HEK293 (cell line): ENCODE data around the gene USP13.

Experiments used
- CTCF ChIP-seq: fragments of 450-650 bp; formaldehyde crosslinking; IDR thresholded peaks from 2 replicates; pipeline ENCODE4 v1.5.1; 2016; ENCODE audit warnings: missing biosample characterization, missing genetic modification characterization
- PATZ1 ChIP-seq: fragments of 450-650 bp; formaldehyde crosslinking; IDR thresholded peaks from 2 replicates; pipeline ENCODE4 v1.5.1; 2016; ENCODE audit warnings: missing biosample characterization, missing genetic modification characterization
- ZNF138 ChIP-seq: fragments of 450-650 bp; formaldehyde crosslinking; IDR thresholded peaks from 2 replicates; pipeline ENCODE4 v1.5.1; 2016; ENCODE audit warnings: missing biosample characterization, missing genetic modification characterization, borderline replicate concordance
- ZNF23 ChIP-seq: fragments of 450-650 bp; formaldehyde crosslinking; IDR thresholded peaks from 2 replicates; pipeline ENCODE4 v1.5.1; 2016; ENCODE audit warnings: missing biosample characterization, missing genetic modification characterization, borderline replicate concordance
- ZNF274 ChIP-seq, 2 experiments: fragments of 200-500 bp in 1 of 2; fragments of 450-650 bp in 1 of 2; sonication (Bioruptor generic) in 1 of 2; formaldehyde crosslinking in 1 of 2; IDR thresholded peaks; 2 replicates each; pipeline versions ENCODE4 v1.5.1 to v1.6.1; 2014 to 2016; ENCODE audit warnings: borderline replicate concordance in 1 of 2, inconsistent platforms in 1 of 2, low read length in 1 of 2, missing biosample characterization in 1 of 2, missing genetic modification characterization in 1 of 2
- ZNF626 ChIP-seq: fragments of 450-650 bp; sonication (Bioruptor Pico); formaldehyde crosslinking; IDR thresholded peaks from 2 replicates; pipeline ENCODE4 v1.5.1; 2018; ENCODE audit warnings: missing biosample characterization, missing genetic modification characterization, inconsistent platforms
- ZNF776 ChIP-seq: fragments of 450-650 bp; formaldehyde crosslinking; IDR thresholded peaks from 2 replicates; pipeline ENCODE4 v1.5.0; 2017; ENCODE audit warnings: missing biosample characterization, missing genetic modification characterization, borderline replicate concordance

- TF ChIP-seq ZNF274 (IDR thresholded peaks at IDR 0.05; ENCODE audit: low read length) (no peak), ZNF274 (tag by site-specific recombination; IDR thresholded peaks at IDR 0.05; ENCODE audit: borderline replicate concordance) (no peak), ZNF626 (tag by site-specific recombination) (no peak), PATZ1 (tag by site-specific recombination) (no peak), CTCF (tag by site-specific recombination) (no peak), ZNF138 (tag by site-specific recombination) (no peak), ZNF23 (tag by site-specific recombination) (no peak), ZNF776 (tag by site-specific recombination) (no peak)
Observed at GRCh38 chr3:179610066-179610465, 42.8 kb upstream of the USP13 start.
